GM18858 (cell line): ENCODE data around the gene DOCK9.
"Not testable (repeated sequence)": the region's sequence is repeated elsewhere in the genome, so short reads cannot be mapped to it uniquely, and the experiment has no call there.

Experiments
- ATAC-seq: cut with Tn5 transposase; IDR thresholded peaks from one replicate; pipeline ENCODE4 v1.9.1; 2021; ENCODE audit not compliant: unreplicated experiment

DOCK9 gene

GRCh38 chr13:98919566-98919965 lies 58.3 kb downstream of the DOCK9 start:
- no peak for ATAC-seq

GRCh38 chr13:98918771-98919170 lies 59.1 kb downstream of the DOCK9 start:
- no peak for ATAC-seq

DNA sequence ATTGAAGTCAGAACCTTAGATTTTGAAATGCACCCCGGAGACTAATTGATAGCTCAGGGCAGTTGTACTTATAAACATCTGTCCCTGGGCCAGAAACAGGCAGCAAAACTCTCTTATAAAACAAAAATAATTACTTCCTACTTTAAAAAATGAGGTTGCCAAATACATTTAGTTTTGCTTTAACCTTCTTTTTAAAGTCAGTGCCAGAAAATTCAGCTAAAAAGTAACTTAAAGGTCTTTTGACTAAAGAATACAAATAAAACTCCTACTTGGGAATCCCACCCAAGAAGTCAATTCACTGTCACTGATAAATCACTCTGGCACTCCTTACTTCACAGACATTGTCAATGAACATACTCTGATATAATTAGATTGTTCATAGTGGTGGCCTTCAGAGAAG lies 60.7 kb downstream of the DOCK9 start:
- no peak for ATAC-seq

DNA sequence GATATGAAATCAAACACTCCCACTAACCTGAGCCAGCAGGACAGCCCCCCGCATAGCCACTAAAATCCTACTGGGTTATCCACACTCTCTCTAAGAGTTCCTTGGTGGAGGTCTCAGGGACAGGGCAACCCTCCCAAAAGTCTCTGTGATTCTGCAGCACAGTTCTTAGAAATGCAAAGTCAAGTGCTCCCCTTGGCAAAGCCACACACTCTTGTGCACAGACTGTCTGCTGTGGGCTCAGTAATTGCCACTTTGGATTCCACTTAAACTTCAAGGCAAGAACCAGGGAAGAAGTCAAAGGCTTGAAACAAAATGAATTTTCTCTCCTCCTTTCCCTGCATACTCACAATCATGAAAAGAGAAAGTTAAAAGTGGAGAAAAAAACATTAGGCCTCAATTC lies 61.5 kb downstream of the DOCK9 start:
- ATAC-seq: no peak

DNA sequence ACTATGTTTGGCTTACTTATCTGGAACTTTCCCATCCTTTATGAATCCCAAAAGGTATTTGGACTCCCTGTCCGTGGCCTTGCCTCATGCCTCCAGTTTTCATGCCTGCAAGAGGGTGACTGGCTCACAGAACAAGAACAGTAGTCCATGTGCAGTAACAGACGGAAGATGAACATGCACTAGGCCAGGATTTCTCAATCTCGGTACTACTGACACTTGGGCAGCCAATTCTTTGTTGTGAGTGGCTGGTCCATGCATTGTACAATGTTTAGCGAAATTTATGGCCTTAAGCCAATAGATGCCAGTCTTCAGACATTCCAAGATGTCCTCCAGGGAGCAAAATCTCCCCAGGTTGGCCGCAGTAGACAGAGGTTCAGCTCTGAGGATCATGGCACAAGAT lies 61.9 kb downstream of the DOCK9 start:
- ATAC-seq: no peak

DNA sequence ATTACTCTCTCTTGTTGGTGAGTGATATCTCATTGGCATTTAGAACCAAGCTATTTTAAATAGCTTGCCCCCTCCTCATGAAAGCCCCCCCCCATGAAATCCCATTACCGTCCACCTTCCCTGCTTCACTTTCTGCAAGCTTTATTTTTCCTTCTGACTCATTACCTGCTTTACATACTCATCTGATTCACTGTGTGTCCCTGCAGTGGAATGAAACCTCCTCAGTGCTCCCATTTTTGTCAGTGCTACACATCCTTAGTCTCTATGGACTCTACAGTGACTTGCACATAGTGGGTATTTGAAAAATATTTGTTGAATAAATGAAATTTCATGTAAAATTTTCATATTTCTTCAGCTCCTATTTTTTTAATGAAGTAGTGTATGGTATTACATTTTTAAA lies 62.3 kb downstream of the DOCK9 start:
- ATAC-seq: no peak

DNA sequence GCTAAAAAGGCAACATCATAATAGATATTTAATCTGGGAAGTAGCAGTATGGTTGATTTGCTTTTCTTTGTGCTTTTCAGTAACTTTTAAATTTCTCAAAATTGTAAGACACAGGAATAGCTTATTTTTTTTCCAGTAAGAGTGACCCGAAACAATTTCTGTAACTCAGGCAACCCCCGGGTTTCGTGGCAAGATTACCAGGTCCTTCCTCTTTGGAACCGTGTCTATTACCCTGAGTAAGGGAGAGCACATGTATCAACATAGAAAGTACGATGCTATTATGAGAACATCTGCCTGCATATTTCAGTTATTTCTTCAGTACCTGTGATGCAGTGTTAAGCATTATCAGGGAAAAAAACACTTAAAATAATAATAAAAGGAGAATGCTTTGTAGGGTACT lies 64.1 kb downstream of the DOCK9 start:
- no peak for ATAC-seq

GRCh38 chr13:98912846-98913245 lies 65.0 kb downstream of the DOCK9 start:
- no peak for ATAC-seq

DNA sequence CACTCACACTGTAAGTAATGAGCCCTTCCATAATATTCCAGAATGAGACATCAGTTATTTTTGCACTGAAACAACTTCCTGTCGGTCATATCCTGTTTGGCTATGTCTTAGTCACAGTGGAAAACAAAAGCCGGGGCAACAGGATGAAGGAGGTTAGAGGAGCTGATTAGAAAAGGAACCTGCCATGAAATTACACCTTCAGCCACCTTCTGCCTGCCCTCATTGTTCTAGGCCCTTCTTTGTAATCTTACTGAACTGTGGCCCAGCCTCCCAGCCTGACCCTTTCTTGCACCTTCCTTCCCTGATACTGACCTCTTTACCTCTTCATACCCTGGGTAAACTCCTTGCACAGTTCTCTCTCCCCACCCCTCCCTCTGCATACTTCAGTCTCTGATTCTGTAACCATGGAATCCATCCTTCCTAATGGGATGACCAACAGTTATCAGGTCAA lies 67.3 kb downstream of the DOCK9 start:
- ATAC-seq: no peak

DNA sequence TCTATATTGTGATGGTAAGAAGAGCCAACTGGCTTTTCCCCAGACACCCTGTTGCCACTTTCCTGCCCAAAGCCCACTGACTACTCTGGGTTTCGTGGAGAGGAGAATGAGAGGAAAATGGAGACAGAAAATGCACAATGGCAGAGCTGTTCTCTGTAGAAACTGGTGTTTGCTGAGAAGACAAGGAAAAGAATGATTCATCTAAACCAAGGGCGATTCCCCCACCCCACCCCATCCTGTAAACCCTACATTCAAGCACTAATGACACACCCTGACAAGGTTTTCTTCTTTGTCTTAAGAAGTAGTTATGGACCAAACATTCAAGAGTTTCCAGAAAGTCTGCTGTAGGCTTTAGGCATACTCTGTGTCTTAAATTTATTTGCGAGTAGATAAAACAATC lies 68.8 kb downstream of the DOCK9 start:
- ATAC-seq: no peak

DNA sequence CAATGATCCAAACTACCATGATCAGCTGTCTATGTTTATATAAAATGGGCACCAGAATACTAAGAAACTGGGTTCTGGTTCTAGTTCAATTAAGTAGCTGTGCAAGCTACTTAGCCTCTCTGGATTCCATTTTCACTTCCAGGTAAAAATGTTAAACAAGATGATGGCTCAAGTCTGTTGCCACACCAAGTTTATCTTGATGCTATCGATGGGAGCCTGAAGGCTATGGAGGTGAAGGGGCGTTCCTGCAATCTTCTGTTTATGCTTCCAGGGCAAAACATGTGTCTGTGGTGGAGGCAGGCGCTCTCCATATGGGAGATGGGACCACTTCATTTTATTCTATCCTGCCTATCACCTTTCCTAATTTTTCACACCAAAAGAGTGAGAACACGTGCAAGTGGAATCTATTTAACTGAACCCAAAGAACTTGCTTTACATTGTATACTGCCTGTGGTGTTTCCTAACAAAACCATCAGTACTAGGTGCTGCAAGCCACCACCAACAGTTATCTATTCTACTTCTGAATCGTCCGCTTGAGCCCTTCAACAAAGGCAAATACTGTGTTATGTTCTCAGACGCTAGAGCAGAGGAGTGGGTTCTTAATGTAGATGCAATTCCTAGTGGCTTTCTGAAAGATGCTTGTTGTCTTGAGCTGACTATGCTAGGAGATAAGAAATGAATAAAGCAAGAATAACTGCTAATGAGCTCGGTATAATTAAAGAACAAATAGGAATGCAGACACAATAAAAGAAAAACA lies 70.9 kb downstream of the DOCK9 start:
- no peak for ATAC-seq

- no peak for ATAC-seq
Measured at GRCh38 chr13:98905199-98905598, 72.7 kb downstream of the DOCK9 start.

DNA sequence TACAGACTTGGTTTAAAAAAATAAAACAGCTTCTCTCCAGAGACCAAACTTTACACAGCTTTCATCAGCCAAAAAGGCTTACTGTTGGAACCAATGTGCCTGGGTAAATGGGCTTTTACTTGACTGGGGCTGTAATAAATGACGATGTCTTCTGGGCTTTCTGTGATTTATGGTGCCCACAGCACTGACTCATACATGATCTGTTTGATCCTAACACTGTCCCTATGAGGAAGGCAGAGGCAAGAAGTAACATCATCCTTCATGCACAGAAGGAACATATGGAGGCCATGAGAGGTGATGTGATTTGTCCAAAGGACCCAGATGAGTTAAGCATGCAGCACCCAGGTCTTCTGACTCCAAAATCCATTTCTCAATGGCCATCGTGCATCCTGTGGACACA lies 77.4 kb downstream of the DOCK9 start:
- ATAC-seq: no peak

DNA sequence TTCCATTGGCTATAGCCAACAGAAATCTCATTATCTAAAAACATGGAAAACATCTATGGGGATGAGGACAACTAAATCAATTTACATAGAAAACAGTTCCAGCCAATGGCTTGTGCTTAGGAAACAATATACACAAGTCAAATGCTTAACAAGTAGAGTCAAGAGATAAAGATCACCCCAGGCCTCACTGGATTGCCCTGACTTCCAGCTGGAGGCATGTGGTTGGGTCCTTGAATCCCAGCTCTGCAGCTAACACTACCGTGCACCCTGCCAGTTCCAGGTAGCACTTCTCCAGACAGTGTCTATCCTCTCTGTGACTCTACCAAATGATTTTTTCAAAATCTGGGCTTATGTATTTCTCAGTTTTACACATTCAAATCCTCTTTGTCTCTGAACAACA lies 80.2 kb downstream of the DOCK9 start:
- no peak for ATAC-seq

DNA sequence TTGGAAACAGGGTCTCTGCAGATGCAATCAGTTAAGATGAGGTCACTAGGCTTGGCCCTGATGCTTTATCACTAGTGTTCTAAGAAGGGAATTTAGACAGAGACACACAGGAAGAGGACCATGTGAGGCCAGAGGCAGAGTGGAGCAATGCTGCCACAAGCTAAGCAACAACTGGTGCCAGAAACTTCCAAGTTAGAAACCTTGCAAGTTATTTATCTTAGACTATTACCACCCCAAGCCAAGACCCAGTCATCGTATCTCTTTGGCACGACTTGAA lies 81.1 kb downstream of the DOCK9 start:
- ATAC-seq: no peak

GRCh38 chr13:98896083-98896867 lies 81.6 kb downstream of the DOCK9 start:
- no peak for ATAC-seq

DNA sequence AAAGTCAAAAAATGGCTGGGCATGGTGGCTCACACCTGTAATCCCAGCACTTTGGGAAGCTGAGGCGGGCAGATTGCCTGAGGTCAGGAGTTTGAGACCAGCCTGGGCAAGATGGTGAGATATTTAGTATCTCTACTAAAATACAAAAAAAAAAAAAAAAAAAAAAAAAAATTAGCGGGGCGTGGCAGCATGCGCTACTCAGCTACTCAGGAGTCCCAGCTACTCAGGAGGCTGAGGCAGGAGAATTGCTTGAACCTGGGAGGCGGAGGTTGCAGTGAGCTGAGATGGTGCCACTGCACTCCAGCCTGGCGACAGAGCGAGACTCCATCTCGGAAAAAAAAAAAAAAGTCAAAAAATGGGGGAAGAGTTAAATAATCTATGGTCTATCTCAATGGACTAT lies 83.0 kb downstream of the DOCK9 start:
- not testable (repeated sequence) for ATAC-seq

DNA sequence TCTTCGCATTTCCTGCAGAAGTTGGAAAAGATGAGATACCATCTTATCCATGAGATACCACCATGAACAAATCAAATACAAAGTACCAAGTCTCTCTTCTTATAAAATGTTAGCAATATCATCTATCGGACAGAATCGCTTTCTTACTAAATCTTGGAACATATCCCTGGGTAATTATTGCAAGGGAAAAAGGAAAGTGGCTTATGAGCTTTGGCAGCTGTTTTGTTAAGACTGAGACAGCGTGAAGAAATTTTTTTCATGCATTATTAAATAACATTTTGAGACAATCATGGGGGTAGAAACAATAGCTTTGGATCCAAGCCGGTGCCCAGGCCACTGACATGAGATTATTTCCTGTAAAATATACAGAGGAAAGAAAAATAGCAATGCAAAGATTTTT lies 84.5 kb downstream of the DOCK9 start:
- ATAC-seq: no peak

- no peak for ATAC-seq
Measured at GRCh38 chr13:98892821-98893220, 85.0 kb downstream of the DOCK9 start.

GRCh38 chr13:98892077-98892476 lies 85.8 kb downstream of the DOCK9 start:
- no peak for ATAC-seq

- no peak for ATAC-seq
Measured at GRCh38 chr13:98890925-98891324, 86.9 kb downstream of the DOCK9 start.

- no peak for ATAC-seq
Measured at GRCh38 chr13:98890186-98890585, 87.7 kb downstream of the DOCK9 start.
